Measurements from ENCODE around the gene CHCHD6.

Gene CHCHD6

DNA sequence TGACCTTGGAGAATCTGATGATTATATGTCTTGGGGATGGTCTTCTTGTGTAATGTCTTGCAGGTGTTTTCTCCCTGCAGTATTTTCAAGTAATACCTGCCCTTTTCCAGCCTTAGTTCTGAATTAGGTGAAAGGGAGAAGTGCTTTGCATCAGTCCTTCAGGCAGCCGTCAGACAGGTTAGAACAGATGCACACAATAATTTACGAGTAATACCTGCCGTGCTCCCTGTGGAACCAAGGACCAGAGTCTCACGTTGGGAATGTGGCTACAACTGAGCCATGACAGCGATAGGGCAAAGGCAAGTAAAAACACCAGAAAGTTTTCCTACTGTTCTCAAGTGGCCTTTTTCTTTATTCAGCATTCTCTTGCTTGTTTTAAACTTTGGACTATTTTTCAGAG lies 69.1 kb downstream of the CHCHD6 start:
- DNase-seq (ENCODE audit: low read depth) = no peak
- no peak overlapping the region for H3K4me3 ChIP-seq (ENCODE audit: low read length)
- TF ChIP-seq, protein P1, sequence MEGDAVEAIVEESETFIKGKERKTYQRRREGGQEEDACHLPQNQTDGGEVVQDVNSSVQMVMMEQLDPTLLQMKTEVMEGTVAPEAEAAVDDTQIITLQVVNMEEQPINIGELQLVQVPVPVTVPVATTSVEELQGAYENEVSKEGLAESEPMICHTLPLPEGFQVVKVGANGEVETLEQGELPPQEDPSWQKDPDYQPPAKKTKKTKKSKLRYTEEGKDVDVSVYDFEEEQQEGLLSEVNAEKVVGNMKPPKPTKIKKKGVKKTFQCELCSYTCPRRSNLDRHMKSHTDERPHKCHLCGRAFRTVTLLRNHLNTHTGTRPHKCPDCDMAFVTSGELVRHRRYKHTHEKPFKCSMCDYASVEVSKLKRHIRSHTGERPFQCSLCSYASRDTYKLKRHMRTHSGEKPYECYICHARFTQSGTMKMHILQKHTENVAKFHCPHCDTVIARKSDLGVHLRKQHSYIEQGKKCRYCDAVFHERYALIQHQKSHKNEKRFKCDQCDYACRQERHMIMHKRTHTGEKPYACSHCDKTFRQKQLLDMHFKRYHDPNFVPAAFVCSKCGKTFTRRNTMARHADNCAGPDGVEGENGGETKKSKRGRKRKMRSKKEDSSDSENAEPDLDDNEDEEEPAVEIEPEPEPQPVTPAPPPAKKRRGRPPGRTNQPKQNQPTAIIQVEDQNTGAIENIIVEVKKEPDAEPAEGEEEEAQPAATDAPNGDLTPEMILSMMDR (conservative IDR thresholded peaks at IDR 0.05; ENCODE audit: low read length) = no peak

DNA sequence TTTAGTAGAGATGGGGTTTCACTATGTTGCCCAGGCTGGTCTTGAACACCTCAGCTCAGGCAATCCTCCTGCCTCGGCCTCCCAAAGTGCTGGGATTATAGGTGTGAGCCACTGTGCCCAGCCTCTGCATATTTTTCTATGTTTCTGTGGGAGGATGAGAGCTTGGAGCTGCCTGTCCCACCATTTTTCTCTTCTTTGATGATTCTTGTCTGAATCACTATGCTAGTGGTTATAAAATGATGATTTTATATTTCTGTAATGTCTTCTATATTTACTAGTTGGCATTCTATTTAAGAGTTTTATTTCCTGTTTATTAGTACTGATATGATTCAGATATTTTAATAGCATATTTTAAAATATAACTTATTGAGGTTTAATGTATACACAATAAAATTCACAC lies 69.7 kb downstream of the CHCHD6 start:
- H3K4me3 ChIP-seq (ENCODE audit: low read length) = no peak overlapping the region
- DNase-seq (ENCODE audit: low read depth) = no peak
- TF ChIP-seq, protein P1 (conservative IDR thresholded peaks at IDR 0.05; ENCODE audit: low read length) = no peak

DNA sequence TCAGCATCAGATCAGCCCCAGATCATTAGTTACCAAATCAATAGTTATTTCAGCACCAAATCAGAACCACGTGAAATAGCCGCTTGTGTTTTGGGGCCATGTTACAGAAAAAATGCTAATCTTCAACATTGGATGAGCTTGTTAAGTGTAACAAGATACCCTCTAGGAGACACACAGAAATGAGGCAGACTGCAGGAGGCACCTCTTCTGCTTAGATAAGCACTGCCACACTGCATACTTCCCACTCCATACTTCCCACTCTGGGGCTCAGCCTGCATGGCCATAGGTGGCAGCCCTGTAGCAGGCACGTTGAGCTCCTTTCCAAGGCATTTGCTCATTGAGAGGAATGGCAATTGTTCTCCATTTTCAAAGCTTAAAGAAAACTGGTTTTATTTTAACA lies 73.3 kb downstream of the CHCHD6 start:
- TF ChIP-seq, protein P1 (conservative IDR thresholded peaks at IDR 0.05; ENCODE audit: low read length) = no peak
- no peak for DNase-seq (ENCODE audit: low read depth)
- H3K4me3 ChIP-seq (ENCODE audit: low read length) = no peak overlapping the region

DNA sequence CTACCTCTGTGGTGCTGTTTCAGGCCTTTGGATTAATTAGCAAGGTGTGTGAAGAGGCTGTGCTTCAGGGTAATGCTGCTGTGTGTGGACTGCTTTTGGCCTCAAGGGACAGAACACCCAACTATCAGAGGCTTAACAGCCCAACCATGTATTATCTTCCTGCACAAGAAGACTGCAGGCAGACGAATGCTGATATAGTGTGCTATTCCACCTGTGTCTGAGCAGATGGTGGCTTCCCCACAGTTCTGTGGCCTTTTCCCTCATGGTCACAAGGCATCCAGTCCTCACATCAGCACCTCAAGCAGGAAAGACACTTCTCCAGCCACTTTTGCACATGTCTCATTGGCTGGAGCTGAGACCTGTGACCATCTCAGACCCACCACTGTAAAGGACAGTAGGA lies 76.6 kb downstream of the CHCHD6 start:
- no peak for DNase-seq (ENCODE audit: low read depth)
- no peak overlapping the region for H3K4me3 ChIP-seq (ENCODE audit: low read length)
- TF ChIP-seq, protein P1 (conservative IDR thresholded peaks at IDR 0.05; ENCODE audit: low read length) = no peak

DNA sequence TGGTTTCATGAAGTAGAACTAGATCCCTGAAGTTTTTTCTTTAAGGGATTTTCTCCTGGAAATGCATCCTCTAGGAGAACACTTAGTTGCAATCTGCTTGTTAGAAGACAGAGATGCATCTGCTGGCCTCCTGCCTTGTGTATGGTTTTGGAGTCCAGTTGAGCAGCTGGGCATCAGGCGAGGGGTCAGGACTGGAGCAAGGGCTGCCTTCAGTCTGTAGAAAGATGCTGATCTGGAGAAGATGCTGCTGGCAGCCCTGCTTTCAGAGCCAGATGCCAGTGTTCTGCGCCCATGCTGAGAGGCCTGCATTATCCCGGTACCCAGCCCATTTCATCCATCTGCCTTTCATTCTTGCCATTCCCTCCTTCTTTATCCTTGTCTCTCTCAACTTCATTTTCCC lies 77.4 kb downstream of the CHCHD6 start:
- DNase-seq (ENCODE audit: low read depth) = peak; percentile 46
- TF ChIP-seq, protein P1 (conservative IDR thresholded peaks at IDR 0.05; ENCODE audit: low read length) = no peak
- H3K4me3 ChIP-seq (ENCODE audit: low read length) = peak overlapping the region; percentile 10

DNA sequence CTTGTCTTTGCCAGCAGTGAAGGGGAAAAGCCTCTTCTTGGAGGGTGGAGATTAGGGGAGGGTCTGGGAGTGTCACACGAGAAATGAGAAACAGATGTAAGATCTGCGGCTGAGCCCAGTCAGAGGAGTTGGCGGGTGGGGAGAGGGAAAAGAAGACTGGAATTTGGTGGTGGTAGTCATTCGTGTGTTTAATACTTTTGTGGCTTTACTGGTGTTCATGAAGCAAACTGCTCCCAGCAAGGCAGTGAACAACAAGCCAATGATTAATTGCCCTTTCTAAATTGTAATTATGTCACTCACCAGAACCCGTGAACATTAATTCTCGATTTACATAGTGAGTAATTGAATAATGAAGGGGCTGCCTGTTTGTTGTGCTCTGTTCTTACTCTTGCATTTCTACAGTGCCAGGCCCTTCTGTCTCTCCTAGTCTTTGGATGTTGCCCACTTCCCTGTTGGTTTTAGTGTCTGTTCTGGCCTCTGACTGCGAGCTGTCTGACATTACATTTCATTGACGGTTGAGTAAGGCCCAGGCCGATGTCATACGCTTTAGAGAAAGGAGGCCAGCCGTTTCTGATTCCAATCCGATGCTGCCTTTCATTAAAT lies 78.0 kb downstream of the CHCHD6 start:
- TF ChIP-seq, protein P1 (conservative IDR thresholded peaks at IDR 0.05; ENCODE audit: low read length) = no peak
- DNase-seq (ENCODE audit: low read depth) = peak; percentile 95
- H3K4me3 ChIP-seq (ENCODE audit: low read length) = peak overlapping the region; percentile 27

DNA sequence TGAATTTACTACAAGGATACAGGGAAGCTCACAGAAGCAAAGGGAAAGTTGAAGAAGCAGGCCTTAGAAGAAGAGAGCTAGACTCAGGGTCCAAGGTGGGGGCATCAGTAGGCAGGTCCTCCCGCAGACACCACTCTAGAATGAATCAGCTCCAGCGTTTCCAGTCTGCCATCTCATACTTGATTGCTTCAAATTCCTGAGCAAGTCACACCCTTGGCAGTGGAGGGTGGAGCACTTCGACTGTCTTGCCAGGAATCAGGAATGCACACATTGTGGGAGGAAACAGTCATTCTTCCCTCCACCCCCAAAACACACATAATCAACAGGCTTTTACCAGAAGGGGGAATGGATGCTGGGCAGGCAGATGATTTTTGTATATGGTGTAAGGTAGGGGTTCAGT lies 78.5 kb downstream of the CHCHD6 start:
- H3K4me3 ChIP-seq (ENCODE audit: low read length) = peak overlapping the region; percentile 27
- TF ChIP-seq, protein P1 (conservative IDR thresholded peaks at IDR 0.05; ENCODE audit: low read length) = no peak; the same call in 1 of the 2 replicates
- peak; percentile 97 for DNase-seq (ENCODE audit: low read depth)
